VCaP (cell line): ENCODE measurements around the gene STK39.

Experiments
- H3K27ac ChIP-seq: fragments of 450-650 bp; 2 replicates; pipeline ENCODE4 v1.5.1; 2017
- TF ChIP-seq, protein P1 (sequence below): fragments of 450-650 bp; conservative IDR thresholded peaks from 2 replicates; pipeline ENCODE4 v1.5.1; 2017; ENCODE audit warnings: mild to moderate bottlenecking, moderate library complexity

STK39 gene

DNA sequence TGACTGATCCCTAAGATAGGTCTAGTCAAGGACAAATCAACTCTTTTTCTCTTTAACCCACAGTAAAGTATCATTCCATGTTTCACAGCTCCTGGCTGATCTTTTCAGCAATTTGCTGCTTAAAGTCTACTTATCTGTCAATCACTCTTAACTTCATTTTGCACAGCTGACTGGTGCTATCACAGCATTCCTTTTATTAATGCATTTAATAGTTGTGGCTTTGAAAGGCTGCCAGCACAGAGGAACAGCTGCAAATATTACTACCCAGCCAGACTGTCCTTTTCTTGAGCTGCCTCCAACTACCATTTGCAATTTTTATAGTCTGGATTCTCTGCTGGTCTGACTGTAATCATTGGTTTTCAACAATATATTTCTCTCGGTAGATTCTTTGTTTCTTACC is 303.5 kb downstream of the STK39 start:
- TF ChIP-seq, protein P1, sequence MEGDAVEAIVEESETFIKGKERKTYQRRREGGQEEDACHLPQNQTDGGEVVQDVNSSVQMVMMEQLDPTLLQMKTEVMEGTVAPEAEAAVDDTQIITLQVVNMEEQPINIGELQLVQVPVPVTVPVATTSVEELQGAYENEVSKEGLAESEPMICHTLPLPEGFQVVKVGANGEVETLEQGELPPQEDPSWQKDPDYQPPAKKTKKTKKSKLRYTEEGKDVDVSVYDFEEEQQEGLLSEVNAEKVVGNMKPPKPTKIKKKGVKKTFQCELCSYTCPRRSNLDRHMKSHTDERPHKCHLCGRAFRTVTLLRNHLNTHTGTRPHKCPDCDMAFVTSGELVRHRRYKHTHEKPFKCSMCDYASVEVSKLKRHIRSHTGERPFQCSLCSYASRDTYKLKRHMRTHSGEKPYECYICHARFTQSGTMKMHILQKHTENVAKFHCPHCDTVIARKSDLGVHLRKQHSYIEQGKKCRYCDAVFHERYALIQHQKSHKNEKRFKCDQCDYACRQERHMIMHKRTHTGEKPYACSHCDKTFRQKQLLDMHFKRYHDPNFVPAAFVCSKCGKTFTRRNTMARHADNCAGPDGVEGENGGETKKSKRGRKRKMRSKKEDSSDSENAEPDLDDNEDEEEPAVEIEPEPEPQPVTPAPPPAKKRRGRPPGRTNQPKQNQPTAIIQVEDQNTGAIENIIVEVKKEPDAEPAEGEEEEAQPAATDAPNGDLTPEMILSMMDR = no peak

DNA sequence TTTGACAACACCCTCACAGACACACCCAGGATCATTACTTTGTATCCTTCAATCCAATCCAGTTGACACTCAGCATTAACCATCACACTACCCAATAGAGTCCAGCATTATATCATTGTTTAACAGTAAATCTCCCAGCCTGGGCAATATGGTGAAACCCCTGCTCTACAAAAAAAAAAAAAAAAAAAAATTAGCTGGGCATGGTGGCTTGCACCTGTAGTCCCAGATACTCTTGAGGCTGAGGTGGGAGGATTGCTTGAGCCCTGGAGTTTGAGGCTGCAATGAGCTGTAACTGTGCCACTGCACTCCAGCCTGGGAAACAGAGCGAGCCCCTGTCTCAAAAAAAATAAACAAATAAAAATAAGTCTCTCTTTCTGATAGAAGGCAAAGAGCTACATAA is 304.0 kb downstream of the STK39 start:
- no peak overlapping the region for H3K27ac ChIP-seq
- TF ChIP-seq, protein P1 = no peak

More for the DNA sequence above, 303.5 kb downstream of the STK39 start:
- H3K27ac ChIP-seq = no peak overlapping the region

DNA sequence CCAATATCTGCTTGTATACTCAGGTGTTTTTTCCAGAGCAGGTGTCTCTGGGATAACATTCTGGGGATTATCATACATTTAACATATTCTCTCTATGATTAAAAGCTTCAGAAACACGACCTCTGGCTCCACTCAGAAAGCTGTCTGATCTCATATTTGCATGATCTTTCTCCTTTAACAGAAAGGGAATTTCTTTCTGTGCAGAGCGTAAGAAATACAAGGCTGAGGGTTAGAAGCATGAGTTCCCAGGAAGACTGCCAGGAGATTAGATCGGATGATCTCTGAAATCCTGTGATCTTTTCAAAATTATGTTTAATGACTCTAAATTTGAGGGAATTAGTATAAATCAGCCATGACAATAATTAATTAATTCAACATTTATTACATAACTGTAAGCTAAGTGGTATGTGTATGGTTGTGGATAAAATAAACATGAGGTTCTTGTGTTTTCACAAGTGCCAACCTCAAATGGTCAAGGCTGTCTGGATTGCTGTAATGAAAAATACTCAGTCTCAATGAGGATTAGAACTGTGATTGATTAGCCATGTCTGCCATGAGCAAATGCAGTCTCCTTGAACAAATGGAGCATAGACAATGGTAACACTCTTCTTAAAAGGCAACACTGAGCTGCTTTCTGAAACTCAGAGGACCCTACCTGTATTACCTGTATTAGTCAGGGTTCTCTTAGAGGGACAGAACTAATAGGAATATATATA is 304.9 kb downstream of the STK39 start:
- TF ChIP-seq, protein P1 = no peak
- H3K27ac ChIP-seq = no peak overlapping the region

DNA sequence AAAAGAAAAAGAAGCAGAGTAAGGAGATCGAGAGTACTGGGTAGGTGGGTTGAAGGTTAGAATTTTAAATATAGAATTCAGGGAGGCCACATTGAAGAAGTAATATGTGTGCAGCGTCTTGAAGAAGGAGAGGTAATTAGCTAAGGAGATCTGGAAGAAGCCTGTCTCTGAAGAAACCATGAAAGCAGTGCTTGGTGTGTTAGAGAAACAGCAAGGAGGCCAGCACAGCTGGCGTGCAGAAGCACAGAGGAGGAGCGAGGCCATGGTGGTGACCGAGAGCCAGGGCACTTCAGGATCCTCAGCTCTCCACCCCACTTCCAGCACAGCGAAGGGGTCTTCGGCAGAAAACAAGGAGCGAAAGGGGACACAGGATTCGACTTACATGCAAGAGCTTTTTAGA is 305.8 kb downstream of the STK39 start:
- H3K27ac ChIP-seq = no peak overlapping the region

DNA sequence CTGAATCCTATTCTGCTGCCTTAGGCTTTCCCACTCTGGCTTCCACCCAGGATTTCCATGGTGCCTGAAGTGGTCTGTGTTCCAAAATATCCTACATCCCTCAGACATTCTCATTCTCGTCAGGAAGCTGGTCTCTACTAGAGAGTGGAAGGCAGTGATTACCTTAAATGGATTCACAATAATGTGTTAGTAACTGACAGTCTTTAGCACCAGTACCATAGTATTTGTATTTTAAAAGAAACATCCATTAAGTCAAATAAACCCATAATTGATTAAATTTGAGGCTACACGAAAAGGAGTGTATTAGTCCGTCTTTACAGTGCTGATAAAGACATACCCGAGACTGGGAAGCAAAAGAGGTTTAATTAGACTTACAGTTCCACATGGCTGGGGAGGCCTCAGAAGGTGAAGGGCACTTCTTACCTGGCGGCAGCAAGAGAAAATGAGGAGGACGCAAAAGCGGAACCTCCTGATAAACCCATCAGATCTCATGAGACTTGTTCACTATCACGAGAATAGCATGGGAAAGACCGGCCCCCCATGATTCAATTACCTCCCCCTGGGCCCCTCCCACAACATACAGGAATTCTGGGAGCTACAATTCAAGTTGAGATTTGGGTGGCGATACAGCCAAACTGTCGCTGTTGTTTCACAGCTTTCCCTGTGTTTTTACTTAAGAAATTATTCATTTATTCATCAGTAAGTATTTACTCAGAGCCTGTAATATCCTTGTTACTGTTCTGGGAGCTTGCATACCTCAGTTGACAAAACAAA is 306.5 kb downstream of the STK39 start:
- TF ChIP-seq, protein P1 = no peak
- H3K27ac ChIP-seq = no peak overlapping the region

More for the DNA sequence above, 305.8 kb downstream of the STK39 start:
- TF ChIP-seq, protein P1 = no peak

DNA sequence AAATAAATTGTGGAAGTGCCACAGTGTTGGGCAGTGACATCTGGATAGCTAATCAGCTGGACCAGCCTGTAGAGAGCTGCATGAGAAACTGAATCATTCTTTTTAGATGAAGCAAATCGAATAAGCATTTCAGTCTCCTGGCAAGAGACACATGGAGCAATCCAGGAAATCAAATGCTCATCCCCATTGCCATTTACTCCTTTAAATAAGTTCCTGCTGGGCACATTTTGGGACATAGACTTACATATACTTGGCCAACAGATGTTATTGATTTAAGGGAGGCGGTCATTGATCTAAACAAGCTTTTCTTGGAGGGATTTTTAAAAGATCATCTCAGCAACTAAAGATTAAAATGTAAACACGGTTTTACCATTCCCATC is 307.1 kb downstream of the STK39 start:
- no peak overlapping the region for H3K27ac ChIP-seq
- TF ChIP-seq, protein P1 = no peak

DNA sequence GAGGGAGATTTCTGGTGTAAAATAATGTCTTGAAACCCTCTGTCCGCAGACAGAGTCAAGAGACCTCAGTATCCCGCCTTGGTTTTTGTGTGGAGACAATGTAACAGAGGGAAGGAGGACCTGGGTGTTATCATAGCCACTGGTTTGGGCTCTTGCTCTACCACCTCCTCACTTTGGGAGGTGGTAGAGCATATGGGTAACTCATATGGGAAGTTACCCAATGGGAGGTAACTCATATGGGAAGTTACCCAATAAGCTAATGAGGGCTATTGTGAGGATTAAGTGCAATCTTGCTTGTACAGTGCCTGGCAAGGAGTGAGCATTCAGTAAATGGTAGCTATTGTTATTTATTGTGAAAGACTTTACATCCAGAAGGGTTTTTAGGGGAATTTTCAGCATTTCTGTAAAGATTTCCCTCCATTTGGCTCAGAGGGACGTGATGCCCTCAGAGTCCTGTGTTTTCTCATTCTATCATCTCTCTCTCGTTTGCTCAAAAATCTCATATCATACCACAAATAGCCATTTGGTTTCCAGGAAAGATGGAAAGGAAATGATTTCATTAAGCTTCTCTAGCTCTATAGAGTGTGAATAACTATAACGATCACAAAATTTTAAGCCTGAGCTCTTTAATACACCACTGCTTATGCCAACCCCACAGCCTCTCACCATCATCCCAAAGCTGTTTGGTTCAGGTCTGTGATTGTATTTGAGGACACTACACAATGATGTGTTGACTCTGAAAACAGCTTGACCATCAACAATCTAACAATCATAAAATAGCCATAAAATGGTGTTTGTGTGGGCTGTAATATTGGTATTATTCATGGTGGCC is 307.7 kb downstream of the STK39 start:
- H3K27ac ChIP-seq = no peak overlapping the region
- TF ChIP-seq, protein P1 = no peak
